ENCODE results near the gene SNX5. TPM values are rescaled to one million over a fixed set of nuclear protein-coding genes. Genes with fewer than 3 reads are reported as not detected.

The SNX5 gene
- total and polyA plus RNA-seq, 2 of the 13 experiments (the other 11 are each of a cell fraction or from before 2014, with no cell fraction given), result 664 to 1,040 TPM

GRCh38 chr20:17965042-17965697 is 3.4 kb downstream of the SNX5 start (continued):
- no peak for TF ChIP-seq ZNF407 (CRISPR knock-in tag; IDR thresholded peaks at IDR 0.05; ENCODE audit: not compliant biosample characterization)
- no peak for TF ChIP-seq RFX1 (IDR thresholded peaks at IDR 0.05)
- no peak for TF ChIP-seq ATRX (CRISPR knock-in tag; IDR thresholded peaks at IDR 0.05; ENCODE audit: borderline replicate concordance)
- TF ChIP-seq BATF2 (CRISPR knock-in tag; IDR thresholded peaks at IDR 0.05), result no peak
- TF ChIP-seq POLR2A (IDR thresholded peaks at IDR 0.05; ENCODE audit: insufficient read depth in 1 of 2, low read depth in 2 of 2, low read length in 2 of 2), result peak; percentile 43 to 71; a peak in 3 of 4 replicates
- no peak; the same call in 1 of the 2 replicates for TF ChIP-seq KAT8 (CRISPR knock-in tag; IDR thresholded peaks at IDR 0.05)
- TF ChIP-seq ETS1 (CRISPR knock-in tag; IDR thresholded peaks at IDR 0.05), result no peak
- no peak for TF ChIP-seq GABPA (IDR thresholded peaks at IDR 0.05; ENCODE audit: low read depth, low read length)
- TF ChIP-seq GABPA (CRISPR knock-in tag; IDR thresholded peaks at IDR 0.05; ENCODE audit: low read depth), result no peak
- TF ChIP-seq ZSCAN30 (CRISPR knock-in tag; IDR thresholded peaks at IDR 0.05), result no peak
- no peak for TF ChIP-seq ZNF576 (CRISPR knock-in tag; IDR thresholded peaks at IDR 0.05)
- no peak for TF ChIP-seq TCF12 (IDR thresholded peaks at IDR 0.05)
- TF ChIP-seq TCF12 (CRISPR knock-in tag; IDR thresholded peaks at IDR 0.05), result no peak
